Measurements from ENCODE around the gene TOR3A.

DNA sequence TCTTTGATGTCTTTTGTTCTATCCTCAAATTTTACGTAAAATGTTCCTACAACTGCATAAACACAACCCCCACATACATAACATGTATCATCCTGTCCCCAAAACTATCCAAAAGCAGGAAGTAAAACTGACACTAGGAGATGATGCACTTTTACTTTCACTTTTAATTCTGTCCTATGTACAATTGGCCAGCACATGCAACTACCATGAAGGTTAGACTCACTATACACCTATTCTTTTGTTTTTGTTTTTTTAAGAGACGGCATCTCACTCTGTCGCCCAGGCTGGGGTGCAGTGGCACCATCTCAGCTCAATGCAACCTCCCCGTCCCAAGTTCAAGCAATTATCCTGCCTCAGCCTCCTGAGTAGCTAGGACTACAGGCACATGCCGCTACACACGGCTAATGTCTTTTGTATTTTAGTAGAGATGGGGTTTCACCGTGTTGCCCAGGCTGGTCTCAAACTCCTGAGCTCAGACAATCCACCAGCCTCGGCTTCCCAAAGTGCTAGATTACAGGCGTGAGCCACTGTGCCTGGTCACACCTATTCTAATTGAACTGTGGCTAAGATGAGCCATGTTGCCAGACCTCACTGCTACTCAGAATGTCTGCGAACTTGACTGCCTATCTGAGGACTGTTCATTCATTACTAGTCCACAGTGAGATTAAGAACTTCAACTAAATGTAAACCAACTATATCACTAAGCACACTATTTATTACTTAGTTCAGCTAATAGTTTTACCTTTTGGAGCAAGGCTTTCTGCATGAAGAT is 48.0 kb downstream of the TOR3A start:
- TF ChIP-seq, protein P1, sequence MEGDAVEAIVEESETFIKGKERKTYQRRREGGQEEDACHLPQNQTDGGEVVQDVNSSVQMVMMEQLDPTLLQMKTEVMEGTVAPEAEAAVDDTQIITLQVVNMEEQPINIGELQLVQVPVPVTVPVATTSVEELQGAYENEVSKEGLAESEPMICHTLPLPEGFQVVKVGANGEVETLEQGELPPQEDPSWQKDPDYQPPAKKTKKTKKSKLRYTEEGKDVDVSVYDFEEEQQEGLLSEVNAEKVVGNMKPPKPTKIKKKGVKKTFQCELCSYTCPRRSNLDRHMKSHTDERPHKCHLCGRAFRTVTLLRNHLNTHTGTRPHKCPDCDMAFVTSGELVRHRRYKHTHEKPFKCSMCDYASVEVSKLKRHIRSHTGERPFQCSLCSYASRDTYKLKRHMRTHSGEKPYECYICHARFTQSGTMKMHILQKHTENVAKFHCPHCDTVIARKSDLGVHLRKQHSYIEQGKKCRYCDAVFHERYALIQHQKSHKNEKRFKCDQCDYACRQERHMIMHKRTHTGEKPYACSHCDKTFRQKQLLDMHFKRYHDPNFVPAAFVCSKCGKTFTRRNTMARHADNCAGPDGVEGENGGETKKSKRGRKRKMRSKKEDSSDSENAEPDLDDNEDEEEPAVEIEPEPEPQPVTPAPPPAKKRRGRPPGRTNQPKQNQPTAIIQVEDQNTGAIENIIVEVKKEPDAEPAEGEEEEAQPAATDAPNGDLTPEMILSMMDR (conservative IDR thresholded peaks at IDR 0.05; ENCODE audit: low read depth, low read length), result no peak
- TF ChIP-seq EZH2phosphoT487 (IDR thresholded peaks at IDR 0.05; ENCODE audit: borderline replicate concordance, low read length), result no peak

Data from PC-3 (cell line).